HTERT RPE-1 (cell line): Measurements from ENCODE around the gene USP3.

Experiments used
- in situ Hi-C: fragments of 300-500 bp; cut with MboI; formaldehyde crosslinking; loops from 4 replicates; pipeline ENCODE4 v1.14.3; 2020; ENCODE audit warnings: low sequenced_read_pairs

The USP3 gene

GRCh38 chr15:63535689-63536088, 31.3 kb downstream of the USP3 start:
- in situ Hi-C loops: no loop called here

GRCh38 chr15:63538876-63539275, 34.5 kb downstream of the USP3 start:
- in situ Hi-C loops: no loop called here

DNA sequence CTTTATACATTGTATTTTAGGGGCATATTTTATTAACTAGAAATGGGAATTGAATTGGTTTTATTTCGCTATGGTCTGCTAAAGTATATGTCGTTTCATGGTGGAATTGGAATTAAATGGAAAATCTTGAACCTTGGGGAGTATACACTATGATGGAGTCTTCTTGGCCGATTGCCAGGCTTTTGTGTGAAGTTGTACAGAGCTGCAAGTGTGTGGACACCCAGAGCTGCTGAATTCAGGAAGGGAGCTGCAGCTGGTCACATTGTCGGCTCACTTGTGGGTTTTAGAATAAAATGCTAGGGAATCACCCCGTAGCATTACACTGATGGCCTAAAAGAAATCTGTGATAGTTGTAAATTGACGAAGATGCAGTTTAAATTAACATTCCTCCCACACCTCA, 35.1 kb downstream of the USP3 start:
- in situ Hi-C loops: no loop called here

DNA sequence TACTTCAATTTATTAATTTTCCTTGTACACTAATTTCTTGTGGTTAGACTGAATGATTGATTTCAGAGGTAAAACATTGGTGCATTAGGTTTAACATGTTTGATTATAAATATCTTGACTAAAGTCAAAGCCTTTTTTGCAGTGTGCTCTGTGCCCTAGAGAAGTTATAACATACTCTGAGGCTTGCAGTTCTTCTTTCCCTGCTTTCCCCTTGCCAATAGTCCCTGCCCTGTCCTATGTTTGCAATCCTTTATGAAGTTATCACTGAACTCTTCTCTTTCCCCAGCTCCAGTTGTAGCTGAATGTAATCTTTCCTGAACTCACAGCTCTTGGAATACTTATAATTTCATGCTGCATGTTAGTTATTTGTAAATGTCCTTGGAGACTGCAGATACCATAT, 35.6 kb downstream of the USP3 start:
- in situ Hi-C loops: no loop called here

GRCh38 chr15:63540449-63540848, 36.1 kb downstream of the USP3 start:
- in situ Hi-C loops: no loop called here

DNA sequence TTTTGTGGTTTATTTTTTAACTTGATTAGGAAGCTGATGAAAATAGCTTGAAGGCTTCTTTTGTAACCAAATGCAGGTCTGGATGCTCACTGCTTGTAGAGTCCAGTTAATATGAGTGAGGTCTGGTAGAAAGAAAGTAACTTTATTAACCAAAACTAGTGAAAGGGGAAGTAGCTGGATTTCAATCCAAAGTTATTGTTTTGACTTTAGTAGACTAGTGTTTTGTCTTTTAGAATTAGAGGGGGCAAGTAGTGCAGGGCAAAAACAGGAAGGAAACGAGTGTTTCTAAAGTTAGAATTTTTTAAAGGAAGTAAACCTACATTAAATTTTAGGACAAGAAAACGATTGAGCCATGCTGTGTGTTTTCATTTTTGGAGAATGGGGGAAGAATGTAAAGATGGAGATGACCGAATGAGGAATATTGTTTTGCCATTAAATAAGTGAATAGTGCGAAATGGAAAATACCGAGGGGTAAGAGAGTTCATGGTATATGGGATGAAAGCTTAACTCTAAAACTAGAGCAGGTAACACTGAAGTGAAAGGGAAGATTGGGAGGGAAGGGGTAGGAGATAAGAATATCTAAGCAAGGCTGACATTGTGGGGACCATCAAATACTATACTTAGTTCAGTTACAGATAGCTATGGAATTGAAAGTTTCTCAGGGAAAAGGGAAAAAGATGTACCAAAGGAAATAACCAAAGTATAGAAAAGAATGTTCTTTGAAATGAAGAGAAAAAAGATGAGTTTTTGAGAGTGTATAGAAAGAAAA, 40.0 kb downstream of the USP3 start:
- in situ Hi-C loops: no loop called here

- in situ Hi-C loops: no loop called here
Observed at GRCh38 chr15:63545520-63545919, 41.1 kb downstream of the USP3 start.

GRCh38 chr15:63551400-63551799, 47.0 kb downstream of the USP3 start:
- in situ Hi-C loops: no loop called here

GRCh38 chr15:63553388-63553791, 49.0 kb downstream of the USP3 start:
- in situ Hi-C loops: no loop called here

GRCh38 chr15:63554337-63554927, 50.0 kb downstream of the USP3 start:
- in situ Hi-C loops: no loop called here

GRCh38 chr15:63555507-63555906, 51.1 kb downstream of the USP3 start:
- in situ Hi-C loops: no loop called here

DNA sequence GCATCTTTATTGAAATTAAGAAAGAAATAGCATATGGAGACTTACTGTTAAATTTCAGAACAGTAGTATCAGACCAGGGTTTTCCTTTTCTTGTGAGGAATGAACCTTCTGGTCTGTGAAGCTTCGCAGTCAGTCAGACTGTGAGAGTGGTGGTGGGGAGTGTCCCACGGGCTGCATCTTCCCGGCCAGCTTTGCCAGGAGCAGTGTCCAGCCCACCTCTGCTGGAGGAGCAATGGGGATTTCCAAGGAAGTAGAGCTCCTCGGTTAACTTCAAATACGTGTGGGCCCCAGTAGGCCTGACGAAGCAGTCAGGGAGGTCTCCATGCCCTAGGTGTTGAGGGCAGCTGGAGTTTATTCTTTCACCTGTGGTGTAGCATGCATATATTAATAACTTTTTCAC, 51.9 kb downstream of the USP3 start:
- in situ Hi-C loops: no loop called here

DNA sequence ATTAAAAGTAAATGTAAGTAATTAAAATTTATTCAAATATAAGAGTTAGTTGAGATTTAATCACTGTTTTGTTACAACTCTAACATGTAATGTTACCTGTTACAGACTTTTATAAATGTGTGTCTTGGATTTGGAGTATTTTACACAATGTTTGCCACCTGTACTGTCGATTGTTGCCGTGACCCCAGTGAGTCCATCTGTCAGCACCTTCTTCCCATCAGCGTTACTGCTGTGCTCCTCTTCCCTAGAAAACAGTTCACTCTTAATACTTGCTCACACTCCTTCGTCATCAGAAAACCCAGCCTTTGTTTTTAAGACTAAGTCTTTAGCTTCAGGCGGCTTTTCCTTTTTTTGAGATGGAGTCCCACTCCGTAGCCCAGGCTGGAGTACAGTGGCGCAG, 52.3 kb downstream of the USP3 start:
- in situ Hi-C loops: no loop called here

- in situ Hi-C loops: no loop called here
Observed at GRCh38 chr15:63559753-63560152, 55.4 kb downstream of the USP3 start.

GRCh38 chr15:63560741-63561448, 56.5 kb downstream of the USP3 start:
- in situ Hi-C loops: no loop called here

DNA sequence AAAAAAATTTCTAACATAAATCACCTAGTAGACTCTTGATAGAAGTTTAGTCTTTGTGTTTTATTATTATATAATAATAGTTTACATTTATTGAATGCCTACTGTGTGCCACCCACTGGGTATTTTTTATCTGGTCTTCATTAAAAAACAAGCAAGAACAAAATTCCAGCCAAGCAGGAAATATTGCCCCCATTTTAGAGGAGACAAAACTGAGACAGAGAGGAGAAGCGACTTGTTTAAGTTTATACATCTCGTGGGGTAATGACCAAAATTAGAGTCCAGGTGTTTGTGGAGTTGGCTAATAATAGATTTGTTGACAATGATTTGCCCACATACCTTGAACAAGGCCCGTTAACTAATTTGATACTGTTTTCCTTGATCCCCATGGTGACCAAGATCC, 59.7 kb downstream of the USP3 start:
- in situ Hi-C loops: no loop called here

- in situ Hi-C loops: no loop called here
Observed at GRCh38 chr15:63565536-63566186, 61.3 kb downstream of the USP3 start.

DNA sequence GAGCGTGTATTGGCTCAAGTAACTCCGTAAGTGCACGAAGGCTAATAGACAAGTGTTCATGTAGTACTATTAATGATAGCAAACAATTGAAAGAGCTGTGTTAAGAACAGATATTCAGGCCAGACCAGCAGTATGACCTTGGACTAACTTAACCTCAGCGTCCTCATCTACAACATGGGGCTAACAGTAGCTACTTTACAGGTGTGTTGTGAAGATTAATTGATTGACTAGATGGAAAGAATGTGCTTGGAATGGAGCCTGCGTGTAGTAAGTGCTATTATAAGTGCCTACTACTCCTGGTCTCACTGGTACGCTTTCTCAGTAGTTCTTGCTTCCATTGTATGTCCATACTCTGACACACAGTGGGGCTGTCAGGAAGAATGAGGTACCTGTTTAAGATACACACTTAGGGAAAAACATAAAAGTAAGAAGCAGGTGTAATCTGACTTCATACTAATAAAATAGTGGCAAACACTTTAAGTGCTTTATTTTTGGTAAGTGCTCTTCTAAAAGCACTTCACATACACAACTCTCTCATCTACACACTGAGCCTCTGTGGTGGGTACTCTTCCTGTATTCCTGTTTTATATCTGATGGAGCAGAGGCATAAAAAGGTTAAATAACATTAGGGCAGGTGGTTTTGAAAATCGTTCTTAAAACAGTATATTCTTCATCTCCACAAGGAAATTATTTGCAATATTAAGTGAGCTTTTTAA, 68.5 kb downstream of the USP3 start:
- in situ Hi-C loops: no loop called here

GRCh38 chr15:63573533-63573932, 69.1 kb downstream of the USP3 start:
- in situ Hi-C loops: no loop called here

DNA sequence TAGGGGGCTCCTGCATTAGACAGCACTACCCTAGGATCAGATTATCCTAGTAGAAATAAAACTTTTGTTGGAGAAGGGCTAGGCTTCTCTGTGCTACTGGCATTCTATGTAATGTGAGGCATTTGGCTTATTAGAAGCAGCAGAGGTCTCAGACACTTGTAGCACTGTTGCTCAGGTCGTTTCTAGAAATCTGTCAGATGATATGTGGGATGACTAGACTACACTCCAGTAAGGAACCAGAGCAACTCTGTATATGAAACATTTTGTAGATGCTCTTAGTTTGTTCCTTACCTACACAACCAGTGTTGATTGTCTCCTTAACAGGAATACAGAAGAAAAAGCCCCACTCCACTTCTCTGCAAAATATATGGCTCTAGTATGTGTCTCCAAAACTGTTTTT, 70.9 kb downstream of the USP3 start:
- in situ Hi-C loops: no loop called here

- in situ Hi-C loops: no loop called here
Observed at GRCh38 chr15:63576441-63576840, 72.0 kb downstream of the USP3 start.
